Loucy (cell line): ENCODE measurements around the gene CIAPIN1.

Experiments used
- H2AFZ ChIP-seq: fragments of 200-600 bp; sonication (generic); 2 replicates; pipeline ENCODE4 v1.6.0; 2016; ENCODE audit warnings: antibody characterized with exemption, mild to moderate bottlenecking, low read length, moderate library complexity
- H3F3A ChIP-seq: fragments of 200-600 bp; 2 replicates; pipeline ENCODE4 v1.6.0; 2016; ENCODE audit warnings: antibody characterized with exemption, low read depth, mild to moderate bottlenecking
- H3K27me3 ChIP-seq: fragments of 200-600 bp; sonication (generic); 2 replicates; pipeline ENCODE4 v1.6.1; 2014; ENCODE audit warnings: low read length, mild to moderate bottlenecking; ENCODE audit not compliant: insufficient read depth, poor library complexity, severe bottlenecking
- H3K36me3 ChIP-seq: fragments of 200-600 bp; sonication (generic); 2 replicates; pipeline ENCODE4 v1.6.1; 2016; ENCODE audit warnings: low read length; ENCODE audit not compliant: insufficient read depth
- H3K4me1 ChIP-seq: fragments of 200-600 bp; sonication (generic); 2 replicates; pipeline ENCODE4 v1.5.1; 2014; ENCODE audit warnings: low read length, mild to moderate bottlenecking; ENCODE audit not compliant: insufficient read depth, poor library complexity, severe bottlenecking
- H3K4me2 ChIP-seq: fragments of 200-600 bp; sonication (generic); 2 replicates; pipeline ENCODE4 v1.6.0; 2014; ENCODE audit warnings: antibody characterized with exemption, low read length, low read depth, mild to moderate bottlenecking; ENCODE audit not compliant: poor library complexity, severe bottlenecking
- H3K4me3 ChIP-seq: fragments of 200-600 bp; sonication (generic); 2 replicates; pipeline ENCODE4 v1.5.1; 2014; ENCODE audit warnings: low read length, mild to moderate bottlenecking, mixed read lengths; ENCODE audit not compliant: poor library complexity, severe bottlenecking
- H3K79me2 ChIP-seq: fragments of 200-600 bp; sonication (generic); 2 replicates; pipeline ENCODE4 v1.6.1; 2014; ENCODE audit warnings: low read length; ENCODE audit not compliant: insufficient read depth
- H3K9ac ChIP-seq: fragments of 200-600 bp; sonication (generic); 2 replicates; pipeline ENCODE4 v1.6.0; 2014; ENCODE audit warnings: mild to moderate bottlenecking, low read depth, low read length, moderate library complexity; ENCODE audit not compliant: poor library complexity, severe bottlenecking
- H3K9me2 ChIP-seq: fragments of 200-600 bp; sonication (generic); replicated peaks from 2 replicates; pipeline ENCODE4 v1.6.1; 2016; ENCODE audit warnings: low read depth, low read length, mixed read lengths
- H3K9me3 ChIP-seq: fragments of 200-600 bp; sonication (generic); 2 replicates; pipeline ENCODE4 v1.6.1; 2014; ENCODE audit warnings: mild to moderate bottlenecking, antibody characterized with exemption, low read length, low read depth; ENCODE audit not compliant: insufficient read depth
- H4K20me1 ChIP-seq: fragments of 200-600 bp; sonication (generic); 2 replicates; pipeline ENCODE4 v1.6.0; 2014; ENCODE audit warnings: antibody characterized with exemption, low read length, mild to moderate bottlenecking; ENCODE audit not compliant: insufficient read depth, poor library complexity, severe bottlenecking
- EZH2phosphoT487 ChIP-seq: fragments of 200-600 bp; IDR thresholded peaks from 2 replicates; pipeline ENCODE4 v1.6.1; 2018; ENCODE audit warnings: antibody characterized with exemption, mild to moderate bottlenecking, moderate library complexity, borderline replicate concordance
- TF ChIP-seq, protein P1 (sequence below): fragments of 200-600 bp; sonication (generic); conservative IDR thresholded peaks from 2 replicates; pipeline ENCODE4 v1.5.1; 2014; ENCODE audit warnings: mild to moderate bottlenecking, antibody characterized with exemption, low read length

The CIAPIN1 gene

DNA sequence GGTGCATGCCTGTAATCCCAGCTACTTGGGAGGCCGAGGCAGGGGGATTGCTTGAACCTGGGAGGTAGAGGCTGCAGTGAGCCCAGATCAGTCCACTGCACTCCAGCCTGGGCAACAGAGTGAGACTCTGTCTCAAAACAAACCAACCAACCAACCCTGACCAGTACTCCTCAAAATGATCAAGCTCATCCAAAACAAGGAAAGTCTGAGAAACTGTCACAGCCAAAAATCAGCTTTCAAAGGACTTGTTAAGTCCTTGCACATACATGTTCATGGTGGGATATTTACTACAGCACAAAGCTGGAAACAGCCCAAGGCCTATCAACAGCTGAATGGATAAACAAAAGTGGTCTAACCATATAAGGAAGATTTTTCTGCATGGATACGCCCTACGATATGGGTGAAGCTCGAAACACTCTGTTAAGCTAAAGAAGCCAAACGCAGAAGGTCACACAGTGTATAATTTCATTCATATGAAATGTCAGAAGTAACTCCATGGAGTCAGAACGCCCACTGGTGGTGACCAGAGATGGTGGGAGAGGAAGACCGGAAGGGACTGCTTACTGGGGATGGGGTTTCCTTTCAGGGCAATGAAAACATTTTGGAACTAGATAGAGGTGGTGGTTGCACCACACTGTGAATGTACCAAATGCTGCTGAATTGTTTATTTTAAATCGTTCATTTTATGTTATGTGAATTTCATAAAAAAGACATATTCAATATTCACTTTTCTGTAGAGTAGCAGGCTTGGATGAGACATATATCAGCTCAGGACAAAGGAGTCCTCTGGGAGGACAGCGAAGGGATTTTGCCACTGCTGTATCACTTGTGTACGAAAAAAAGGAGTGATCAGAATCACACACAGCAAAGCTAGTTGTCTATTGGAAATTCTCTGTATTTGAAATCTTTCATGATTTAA is 24.9 kb downstream of the CIAPIN1 start:
- Histone ChIP-seq H3K27me3 (no peaks in the 10 kb centered on the region), H3K9ac (no peak overlapping the region), H3K4me3 (no peak overlapping the region), H3K9me2 (no peaks in the 10 kb centered on the region), H3K4me2 (no peak overlapping the region), H3K9me3 (no peaks in the 10 kb centered on the region), H3K79me2 (no peaks in the 10 kb centered on the region), H3K4me1 (peaks cover 9% of the 10 kb centered on the region), H3F3A (no peaks in the 10 kb centered on the region), H3K36me3 (no peaks in the 10 kb centered on the region; the same call in 1 of the 2 replicates), H4K20me1 (no peaks in the 10 kb centered on the region), H2AFZ (no peak overlapping the region)
- TF ChIP-seq, protein P1, sequence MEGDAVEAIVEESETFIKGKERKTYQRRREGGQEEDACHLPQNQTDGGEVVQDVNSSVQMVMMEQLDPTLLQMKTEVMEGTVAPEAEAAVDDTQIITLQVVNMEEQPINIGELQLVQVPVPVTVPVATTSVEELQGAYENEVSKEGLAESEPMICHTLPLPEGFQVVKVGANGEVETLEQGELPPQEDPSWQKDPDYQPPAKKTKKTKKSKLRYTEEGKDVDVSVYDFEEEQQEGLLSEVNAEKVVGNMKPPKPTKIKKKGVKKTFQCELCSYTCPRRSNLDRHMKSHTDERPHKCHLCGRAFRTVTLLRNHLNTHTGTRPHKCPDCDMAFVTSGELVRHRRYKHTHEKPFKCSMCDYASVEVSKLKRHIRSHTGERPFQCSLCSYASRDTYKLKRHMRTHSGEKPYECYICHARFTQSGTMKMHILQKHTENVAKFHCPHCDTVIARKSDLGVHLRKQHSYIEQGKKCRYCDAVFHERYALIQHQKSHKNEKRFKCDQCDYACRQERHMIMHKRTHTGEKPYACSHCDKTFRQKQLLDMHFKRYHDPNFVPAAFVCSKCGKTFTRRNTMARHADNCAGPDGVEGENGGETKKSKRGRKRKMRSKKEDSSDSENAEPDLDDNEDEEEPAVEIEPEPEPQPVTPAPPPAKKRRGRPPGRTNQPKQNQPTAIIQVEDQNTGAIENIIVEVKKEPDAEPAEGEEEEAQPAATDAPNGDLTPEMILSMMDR: peak; percentile 68
- TF ChIP-seq EZH2phosphoT487: no peak

DNA sequence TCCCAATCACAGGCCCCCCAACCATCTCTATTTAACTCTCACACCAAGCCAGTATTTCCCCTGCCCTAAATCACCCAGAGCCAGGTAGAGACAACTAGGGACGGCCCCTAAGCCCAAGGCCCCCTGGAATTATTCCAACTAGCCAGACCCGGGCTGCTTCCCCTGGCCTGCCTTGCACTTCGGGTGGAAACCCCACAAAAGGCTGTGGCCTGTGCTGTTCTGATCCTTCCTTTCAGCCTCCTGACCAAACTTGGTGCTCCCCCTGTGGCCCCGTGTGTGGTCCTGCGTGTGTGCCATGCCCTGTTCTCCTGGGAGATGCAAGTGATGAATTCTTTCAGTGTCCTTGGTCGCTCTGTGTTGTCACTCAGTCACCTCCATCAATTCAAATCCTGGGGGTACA is 27.7 kb downstream of the CIAPIN1 start:
- peaks cover 18% of the 10 kb centered on the region for H3K4me1 ChIP-seq
- no peak for TF ChIP-seq EZH2phosphoT487
- TF ChIP-seq, protein P1: no peak

DNA sequence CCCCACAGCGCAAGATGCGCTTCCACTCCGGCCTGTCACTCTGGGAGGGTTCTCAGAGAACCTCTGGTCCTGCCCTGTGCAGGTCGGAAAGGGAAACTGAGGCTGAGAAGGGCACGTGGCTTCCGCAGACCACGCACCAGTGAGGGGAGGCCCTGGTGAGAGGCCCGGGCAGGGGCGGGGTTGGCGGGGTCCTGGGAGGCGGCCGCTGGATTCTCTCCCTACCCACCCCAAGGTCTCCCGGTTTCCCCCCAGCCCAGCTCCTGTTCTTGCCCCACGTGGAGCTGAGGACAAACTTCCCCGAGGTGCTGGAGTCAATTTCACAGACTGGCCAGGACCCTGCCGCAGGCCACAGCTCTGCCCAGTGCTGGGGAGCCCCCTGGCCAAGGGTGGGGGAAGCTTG is 31.1 kb downstream of the CIAPIN1 start:
- Histone ChIP-seq H3K9me3 (no peaks in the 10 kb centered on the region), H3K79me2 (no peaks in the 10 kb centered on the region), H3K36me3 (no peaks in the 10 kb centered on the region), H3K4me3 (no peak overlapping the region), H3K27me3 (no peaks in the 10 kb centered on the region), H3K9ac (no peak overlapping the region), H4K20me1 (no peaks in the 10 kb centered on the region), H3K4me2 (no peak overlapping the region), H3K9me2 (no peaks in the 10 kb centered on the region), H2AFZ (no peak overlapping the region; the same call in 1 of the 2 replicates), H3F3A (no peaks in the 10 kb centered on the region), H3K4me1 (peaks cover 18% of the 10 kb centered on the region)
- TF ChIP-seq, protein P1: no peak
- no peak for TF ChIP-seq EZH2phosphoT487

More for the DNA sequence above, 27.7 kb downstream of the CIAPIN1 start:
- Histone ChIP-seq H3K9ac (peak overlapping the region; percentile 6), H2AFZ (no peak overlapping the region), H3K36me3 (no peaks in the 10 kb centered on the region), H4K20me1 (no peaks in the 10 kb centered on the region), H3K9me2 (no peaks in the 10 kb centered on the region), H3K4me3 (no peak overlapping the region), H3K9me3 (no peaks in the 10 kb centered on the region), H3K27me3 (no peaks in the 10 kb centered on the region), H3F3A (no peaks in the 10 kb centered on the region), H3K4me2 (peak overlapping the region; percentile 36), H3K79me2 (no peaks in the 10 kb centered on the region)
